KOPT-K1 (cell line): ENCODE measurements around the gene NCKAP5.

ENCODE experiments used
- H3K27ac ChIP-seq: fragments of 200-600 bp; sonication (generic); 2 replicates; pipeline ENCODE4 v1.5.1; 2016; ENCODE audit warnings: antibody characterized with exemption, mild to moderate bottlenecking, low read depth, low read length; ENCODE audit not compliant: poor library complexity, severe bottlenecking
- H3K36me3 ChIP-seq: fragments of 200-600 bp; sonication (generic); 2 replicates; pipeline ENCODE4 v1.5.1; 2017; ENCODE audit warnings: antibody characterized with exemption, mild to moderate bottlenecking, low read length, moderate library complexity; ENCODE audit not compliant: insufficient read depth
- H3K9me3 ChIP-seq: fragments of 200-600 bp; sonication (generic); 2 replicates; pipeline ENCODE4 v1.5.1; 2017; ENCODE audit warnings: antibody characterized with exemption, low read length, mild to moderate bottlenecking; ENCODE audit not compliant: insufficient read depth, poor library complexity, severe bottlenecking

Gene NCKAP5

DNA sequence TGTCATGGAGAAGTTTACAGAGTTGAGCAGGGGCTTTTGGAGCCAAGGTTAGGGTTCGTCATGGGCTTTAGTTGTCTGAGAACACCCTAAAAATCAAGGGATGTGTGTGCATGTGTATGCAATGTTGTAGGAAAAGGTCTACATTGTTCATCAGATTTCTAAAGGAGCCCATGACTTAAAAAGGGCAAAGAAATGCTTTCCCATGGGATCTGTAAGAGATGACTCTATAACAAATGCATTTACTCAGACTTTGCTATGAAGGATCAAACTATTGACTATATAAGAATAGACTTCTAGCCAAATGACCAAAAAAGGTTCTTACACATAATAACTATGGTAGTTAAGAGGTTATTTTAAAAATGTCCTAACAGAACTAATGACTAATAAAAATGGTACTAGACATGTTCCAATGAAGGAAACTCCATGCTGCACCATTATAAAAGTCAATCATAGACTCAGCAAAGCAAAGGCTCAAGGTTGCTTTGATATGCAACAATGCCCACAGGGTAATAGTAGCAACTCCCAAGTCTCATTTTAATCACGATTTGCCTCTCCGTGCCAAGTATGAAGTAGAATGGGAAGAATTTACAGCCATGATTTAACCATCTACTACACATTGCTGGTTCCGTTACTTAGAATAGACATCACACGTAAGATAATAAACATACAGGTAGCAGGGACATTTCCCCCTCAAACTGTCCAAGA is 158.5 kb downstream of the NCKAP5 start:
- Histone ChIP-seq H3K36me3 (no peaks in the 10 kb centered on the region), H3K9me3 (no peaks in the 10 kb centered on the region), H3K27ac (no peak overlapping the region)

DNA sequence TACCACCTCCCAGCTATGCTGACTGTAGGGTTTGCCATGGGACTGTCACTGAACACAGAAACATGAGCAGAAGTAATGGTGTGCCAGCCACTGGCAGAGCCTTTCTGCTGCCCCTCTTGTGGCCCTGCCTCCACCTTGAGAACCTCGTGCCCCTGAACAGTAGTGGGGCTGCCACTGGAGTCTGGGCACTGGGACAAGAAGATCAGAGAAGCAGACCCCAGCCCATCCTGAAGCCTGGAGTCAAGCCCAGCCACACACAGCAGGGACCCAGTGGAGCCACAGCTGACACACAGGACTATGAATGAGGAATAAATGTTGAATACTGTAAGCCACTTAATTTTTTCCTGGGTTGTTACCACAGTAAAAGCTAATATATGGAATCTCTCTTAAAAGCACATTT is 159.6 kb downstream of the NCKAP5 start:
- Histone ChIP-seq H3K27ac (no peak overlapping the region), H3K36me3 (no peaks in the 10 kb centered on the region)

DNA sequence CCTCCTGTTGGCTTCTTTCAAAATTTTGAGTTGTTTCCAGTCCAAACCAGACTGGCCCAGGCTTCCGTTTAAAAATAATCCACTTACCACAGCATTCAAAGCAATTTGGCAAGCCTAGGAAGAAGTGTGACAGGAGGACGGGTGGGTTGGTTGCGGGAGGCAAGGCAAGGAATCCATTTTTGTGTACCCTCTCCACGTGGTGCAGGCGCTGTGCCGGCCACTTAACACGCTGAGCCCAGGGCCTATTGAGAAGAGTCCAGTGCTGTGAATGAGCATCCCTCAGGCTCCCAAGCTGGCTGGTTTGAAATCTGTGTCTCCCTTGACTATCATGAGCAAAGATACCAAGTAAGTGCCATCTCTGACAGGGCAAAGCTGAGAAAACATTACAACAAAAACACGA is 160.9 kb downstream of the NCKAP5 start:
- Histone ChIP-seq H3K27ac (no peak overlapping the region), H3K9me3 (no peaks in the 10 kb centered on the region), H3K36me3 (no peaks in the 10 kb centered on the region)

More for the DNA sequence above, 159.6 kb downstream of the NCKAP5 start:
- H3K9me3 ChIP-seq: no peaks in the 10 kb centered on the region

DNA sequence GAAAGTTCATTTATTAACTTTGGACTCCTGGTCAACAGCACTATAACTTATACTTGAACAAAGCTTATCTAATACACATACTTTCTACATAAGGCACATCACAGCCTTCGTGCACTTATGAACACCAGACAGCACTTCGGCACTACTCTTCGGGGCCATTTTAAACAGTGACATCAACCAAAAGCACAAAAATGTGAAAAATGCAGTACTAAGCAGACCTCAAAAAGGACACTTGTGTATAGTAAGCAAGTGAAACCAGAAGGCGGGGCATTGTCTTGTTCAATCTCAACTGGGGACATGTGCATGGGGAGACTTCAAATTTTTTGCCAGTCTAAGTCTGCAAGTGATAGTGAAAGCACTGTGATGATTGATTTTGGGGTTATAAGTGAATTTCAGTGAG is 163.0 kb downstream of the NCKAP5 start:
- no peaks in the 10 kb centered on the region for H3K9me3 ChIP-seq
- no peak overlapping the region for H3K27ac ChIP-seq
- no peaks in the 10 kb centered on the region for H3K36me3 ChIP-seq

DNA sequence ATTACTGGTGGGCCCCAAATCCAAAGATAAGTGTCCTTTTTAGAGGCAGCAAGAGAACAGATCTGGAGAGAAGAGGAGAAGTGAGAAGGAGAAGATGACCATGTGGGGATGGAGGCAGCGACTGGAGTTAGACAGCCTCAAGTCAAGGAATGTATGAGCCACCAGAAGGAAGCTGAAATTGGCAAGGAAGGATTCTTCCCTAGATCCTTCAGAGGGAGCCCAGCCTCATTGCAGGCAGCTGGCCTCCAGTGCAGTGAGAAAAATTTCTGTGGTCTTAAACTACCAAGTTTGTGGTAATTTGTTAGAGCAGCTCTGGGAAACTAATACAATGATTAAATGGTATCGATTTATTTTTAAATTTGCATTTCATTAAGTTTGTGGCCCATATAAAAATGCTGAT is 167.9 kb downstream of the NCKAP5 start:
- Histone ChIP-seq H3K27ac (no peak overlapping the region), H3K36me3 (no peaks in the 10 kb centered on the region), H3K9me3 (no peaks in the 10 kb centered on the region)

DNA sequence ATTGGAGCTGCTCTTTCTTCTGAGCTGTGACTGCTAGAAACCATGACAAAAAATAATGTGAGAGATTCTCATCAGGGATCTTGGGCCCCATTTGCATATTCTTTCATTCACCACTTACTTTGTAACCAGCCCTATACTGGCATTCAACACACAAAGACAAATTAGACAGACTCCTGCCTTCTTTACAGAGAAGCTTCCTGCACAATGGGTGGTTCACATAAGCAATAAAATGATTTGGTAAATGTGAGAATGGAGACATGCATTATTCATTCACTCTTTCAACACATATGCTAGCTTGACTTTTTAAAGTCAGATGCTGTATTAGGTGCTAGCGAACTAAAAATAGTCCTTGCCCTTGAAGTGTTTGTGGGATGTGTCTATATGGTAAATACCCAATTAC is 174.4 kb downstream of the NCKAP5 start:
- Histone ChIP-seq H3K9me3 (no peaks in the 10 kb centered on the region), H3K27ac (no peak overlapping the region), H3K36me3 (no peaks in the 10 kb centered on the region)

DNA sequence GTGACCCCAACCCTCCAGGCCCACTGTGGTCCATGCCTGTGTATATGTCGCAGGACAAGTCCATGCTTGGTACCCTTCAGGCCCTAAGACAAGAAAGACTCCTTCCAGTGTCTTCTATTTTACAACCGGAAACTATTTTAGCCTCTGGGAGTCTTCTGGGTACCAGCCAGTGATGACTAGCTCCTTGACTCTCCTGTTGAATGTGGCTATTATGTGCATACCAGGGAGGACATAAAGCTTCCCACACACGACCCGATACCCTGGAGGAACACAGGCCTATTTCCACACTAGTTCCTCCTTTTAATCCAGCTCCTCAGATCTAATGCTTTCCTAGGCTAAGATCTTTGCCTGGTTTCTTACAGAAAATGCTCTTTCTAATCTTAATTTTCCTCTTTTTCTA is 178.1 kb downstream of the NCKAP5 start:
- H3K9me3 ChIP-seq: no peaks in the 10 kb centered on the region
- no peaks in the 10 kb centered on the region for H3K36me3 ChIP-seq
- no peak overlapping the region for H3K27ac ChIP-seq

DNA sequence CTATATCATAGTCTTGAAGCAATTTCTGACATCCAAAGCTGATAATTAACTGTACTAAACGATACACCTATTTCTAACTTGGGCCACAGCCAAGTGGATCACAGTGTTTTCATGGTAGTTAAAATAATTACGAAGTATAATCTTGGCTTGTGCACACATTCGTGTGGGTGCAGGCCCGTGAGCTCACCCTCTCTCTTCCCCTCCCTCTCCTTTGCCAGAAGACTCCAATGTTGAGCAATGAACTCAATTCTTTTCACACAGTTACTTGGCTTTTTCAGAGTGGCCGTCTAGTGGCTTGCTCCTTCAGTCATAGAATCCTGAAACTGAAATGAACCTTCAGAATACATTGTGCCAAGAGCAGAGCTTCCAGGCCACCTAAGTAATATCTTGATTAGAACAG is 178.7 kb downstream of the NCKAP5 start:
- Histone ChIP-seq H3K36me3 (no peaks in the 10 kb centered on the region), H3K9me3 (no peaks in the 10 kb centered on the region), H3K27ac (no peak overlapping the region)

DNA sequence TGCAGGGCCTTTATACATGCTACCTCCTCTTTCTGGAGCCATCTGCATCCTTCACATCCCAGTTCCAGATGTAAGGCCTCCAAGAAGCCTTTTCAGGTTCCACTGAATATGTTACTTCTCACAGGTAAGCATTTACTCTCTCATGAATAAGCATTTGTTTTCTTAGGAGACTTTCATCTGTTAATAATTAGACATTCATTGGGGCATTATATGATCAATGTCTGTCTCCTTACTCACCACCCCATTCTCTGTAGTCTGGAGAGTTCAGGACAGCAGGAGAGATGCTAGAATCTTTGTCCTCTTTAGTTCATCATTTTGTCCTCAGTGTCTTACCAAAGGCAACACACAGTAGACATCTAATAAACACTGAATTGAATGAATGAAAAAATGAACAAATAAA is 185.7 kb downstream of the NCKAP5 start:
- Histone ChIP-seq H3K27ac (no peak overlapping the region), H3K36me3 (no peaks in the 10 kb centered on the region), H3K9me3 (no peaks in the 10 kb centered on the region)

DNA sequence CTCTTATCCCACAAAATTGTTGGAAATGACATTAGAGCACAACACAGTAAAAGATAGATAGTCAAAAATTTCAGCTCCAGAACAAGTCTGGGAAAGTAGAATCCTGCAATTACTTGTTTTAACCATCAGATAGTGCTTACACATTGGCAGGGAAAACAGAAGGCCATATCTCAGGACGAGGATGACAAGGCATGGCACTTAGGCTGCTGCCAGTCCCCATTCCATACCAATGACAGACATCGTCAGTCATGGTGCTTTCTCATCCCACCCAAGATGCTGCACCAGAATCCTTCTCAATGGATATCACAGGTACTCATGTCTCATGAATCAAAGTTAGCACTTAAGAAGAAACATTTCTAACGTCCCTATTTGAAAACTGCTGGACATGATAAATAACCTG is 187.3 kb downstream of the NCKAP5 start:
- no peaks in the 10 kb centered on the region for H3K9me3 ChIP-seq

DNA sequence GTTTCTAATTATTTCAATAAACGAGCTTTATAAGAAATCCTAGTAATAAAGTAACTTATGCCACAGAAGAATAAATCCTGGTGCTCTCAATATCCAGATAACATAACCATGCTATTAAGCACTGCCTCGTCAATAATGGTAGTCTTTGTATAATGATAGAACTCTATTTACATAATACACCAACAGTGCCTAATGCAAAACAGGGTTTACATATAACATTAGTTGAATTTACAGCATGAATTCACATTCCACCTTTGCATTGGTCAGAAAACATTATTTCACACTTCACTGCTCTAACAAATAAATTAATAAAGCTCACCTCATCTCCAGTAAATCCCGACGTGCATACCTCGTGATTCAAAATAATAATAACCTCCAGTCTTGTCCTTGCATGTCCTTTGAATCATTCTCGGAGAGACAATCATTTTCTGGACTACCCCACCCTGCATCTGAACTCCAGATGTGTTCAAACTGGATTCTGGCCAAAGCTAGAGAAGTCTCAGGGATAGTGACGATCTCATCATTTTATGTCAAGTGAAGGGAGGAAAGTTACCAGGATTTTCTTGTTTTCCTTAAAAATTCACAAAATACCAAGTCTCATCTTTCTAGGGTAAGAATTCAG is 189.2 kb downstream of the NCKAP5 start:
- Histone ChIP-seq H3K27ac (no peak overlapping the region), H3K36me3 (no peaks in the 10 kb centered on the region), H3K9me3 (no peaks in the 10 kb centered on the region)

More for the DNA sequence above, 187.3 kb downstream of the NCKAP5 start:
- Histone ChIP-seq H3K36me3 (no peaks in the 10 kb centered on the region), H3K27ac (no peak overlapping the region)

DNA sequence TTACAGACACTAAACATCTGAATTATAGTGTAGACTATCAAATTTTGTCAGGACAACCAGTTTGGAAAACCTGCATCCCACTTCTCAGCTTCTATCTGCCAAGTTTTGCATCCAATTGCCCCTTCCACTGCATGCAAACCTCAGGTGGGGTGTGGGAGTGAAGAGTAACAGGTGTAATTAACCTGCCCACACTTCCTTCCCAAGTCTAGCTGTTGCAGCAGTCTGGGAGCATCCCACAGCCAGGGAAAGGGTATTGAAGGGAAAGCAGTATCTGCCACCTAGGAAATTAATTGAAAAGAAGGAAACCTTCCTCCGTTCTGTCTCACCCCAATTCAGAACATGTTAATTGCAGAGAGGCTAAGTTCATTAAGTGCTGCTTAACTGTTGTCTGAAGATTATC is 189.9 kb downstream of the NCKAP5 start:
- no peaks in the 10 kb centered on the region for H3K36me3 ChIP-seq
- no peaks in the 10 kb centered on the region for H3K9me3 ChIP-seq
- H3K27ac ChIP-seq: no peak overlapping the region

DNA sequence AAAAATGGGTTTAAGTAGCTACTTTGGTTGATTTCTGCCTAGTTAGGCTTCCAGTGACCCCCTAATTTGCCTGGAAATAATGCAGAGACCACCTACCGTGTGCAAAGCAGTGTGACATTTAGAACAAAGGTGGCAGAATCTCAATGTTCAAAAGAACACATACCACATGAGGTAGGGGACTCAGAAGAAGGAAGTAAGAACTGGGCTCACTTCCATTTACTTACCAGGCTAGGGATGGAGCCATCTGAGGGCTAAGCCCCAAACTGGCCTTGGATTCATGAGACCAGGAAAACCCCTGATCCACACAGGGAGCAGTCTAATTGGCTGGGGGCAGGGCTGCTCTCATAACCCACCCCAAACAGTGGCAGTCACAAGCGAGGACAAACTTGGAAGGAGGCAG is 190.7 kb downstream of the NCKAP5 start:
- Histone ChIP-seq H3K36me3 (no peaks in the 10 kb centered on the region), H3K9me3 (no peaks in the 10 kb centered on the region), H3K27ac (no peak overlapping the region)

DNA sequence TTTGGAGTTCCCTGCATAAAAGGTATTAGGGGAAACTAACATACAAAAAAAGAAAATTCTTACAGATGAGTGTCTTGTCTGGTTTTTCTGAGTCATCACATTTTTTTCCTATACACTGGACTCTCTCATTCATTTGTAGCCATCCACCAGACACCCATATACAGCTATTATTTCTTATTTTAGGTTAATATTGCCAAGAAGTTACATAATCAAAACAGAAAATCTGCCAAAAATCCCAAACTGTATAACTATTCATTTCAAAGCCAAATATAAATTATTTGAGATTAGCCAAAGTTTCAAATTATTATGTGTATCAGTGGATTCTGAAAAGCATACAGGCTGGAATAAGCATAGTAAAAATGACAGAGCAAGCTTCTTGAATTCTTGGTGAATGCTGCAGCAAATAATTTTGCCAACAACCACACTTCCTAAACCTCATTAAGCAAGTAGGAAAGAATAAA is 191.2 kb downstream of the NCKAP5 start:
- Histone ChIP-seq H3K9me3 (no peaks in the 10 kb centered on the region), H3K27ac (no peak overlapping the region), H3K36me3 (no peaks in the 10 kb centered on the region)

DNA sequence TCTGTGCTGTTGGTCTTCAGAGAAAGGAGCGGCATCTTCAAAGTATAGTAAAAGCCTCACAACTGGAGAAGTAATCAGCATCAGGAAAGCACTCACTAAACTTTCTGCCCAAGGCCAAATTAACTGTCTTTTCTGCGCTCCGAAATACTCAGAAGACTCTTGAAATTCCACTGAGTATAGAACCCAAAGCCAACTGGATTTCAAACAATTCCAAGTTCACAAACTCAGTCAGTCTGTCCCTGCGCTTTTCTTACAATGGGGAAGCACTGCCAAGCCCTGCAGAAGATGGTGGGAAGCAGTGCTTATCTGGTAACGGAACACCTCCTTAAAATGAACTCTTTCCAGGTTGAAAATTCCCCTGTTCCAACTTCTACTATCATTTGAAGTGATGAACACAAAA is 193.5 kb downstream of the NCKAP5 start:
- Histone ChIP-seq H3K9me3 (no peaks in the 10 kb centered on the region), H3K27ac (no peak overlapping the region), H3K36me3 (no peaks in the 10 kb centered on the region)

DNA sequence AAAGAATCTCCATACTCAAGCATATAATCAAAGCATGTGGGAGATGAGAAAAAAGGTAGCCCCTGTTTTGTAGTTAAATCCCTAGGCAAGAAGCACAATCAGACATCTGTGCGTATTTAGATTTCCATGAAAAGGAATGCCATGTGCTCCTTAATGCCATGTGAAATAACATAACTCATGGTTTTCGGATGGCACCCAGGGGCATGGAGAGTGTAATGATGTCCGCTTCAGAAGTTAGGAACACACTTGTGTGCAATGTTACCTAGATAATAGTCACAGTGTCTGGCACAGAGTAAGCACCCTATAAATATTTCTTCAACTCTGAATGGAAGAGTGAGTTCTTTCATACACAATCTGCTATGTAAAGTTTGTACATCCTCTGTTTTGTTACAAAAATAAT is 197.0 kb downstream of the NCKAP5 start:
- H3K36me3 ChIP-seq: no peaks in the 10 kb centered on the region
- H3K27ac ChIP-seq: no peak overlapping the region
- H3K9me3 ChIP-seq: no peaks in the 10 kb centered on the region
